Measurements from ENCODE around the gene LVRN. TPM values are rescaled to one million over a fixed set of nuclear protein-coding genes. Genes with fewer than 3 reads are reported as not detected.

LVRN gene
- total RNA-seq, 1 experiment from 2014 or later, result not detected

DNA sequence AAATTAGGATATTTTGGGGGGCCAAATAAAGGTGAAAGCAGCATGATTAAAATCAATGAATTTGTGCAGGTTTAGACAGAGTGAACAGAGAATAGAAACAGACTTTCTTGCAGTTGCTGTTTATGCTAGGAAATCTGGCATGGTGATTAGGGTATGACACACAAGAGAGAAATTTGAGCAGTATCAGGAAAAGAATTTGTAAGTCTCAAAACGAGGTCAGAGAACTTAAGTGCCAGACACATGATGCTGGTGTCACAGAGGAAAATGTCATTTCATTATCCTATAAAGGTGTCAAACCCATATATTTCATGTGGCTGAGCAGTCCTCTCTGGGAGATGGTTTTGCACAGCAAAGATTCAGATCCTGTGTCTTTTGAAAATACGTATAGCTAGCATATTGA, 15.7 kb downstream of the LVRN start:
- peak overlapping the region; percentile 41 for H3K4me2 ChIP-seq (ENCODE audit: low read length)
- H3K4me1 ChIP-seq (ENCODE audit: insufficient read depth, low read length), result peaks cover 14% of the 10 kb centered on the region; the same call in 1 of the 2 replicates
- TF ChIP-seq EZH2phosphoT487 (IDR thresholded peaks at IDR 0.05; ENCODE audit: borderline replicate concordance, low read length) (no peak), EZH2 (IDR thresholded peaks at IDR 0.05; ENCODE audit: low read length, unreplicated experiment) (no peak)
- TF ChIP-seq, protein P1, sequence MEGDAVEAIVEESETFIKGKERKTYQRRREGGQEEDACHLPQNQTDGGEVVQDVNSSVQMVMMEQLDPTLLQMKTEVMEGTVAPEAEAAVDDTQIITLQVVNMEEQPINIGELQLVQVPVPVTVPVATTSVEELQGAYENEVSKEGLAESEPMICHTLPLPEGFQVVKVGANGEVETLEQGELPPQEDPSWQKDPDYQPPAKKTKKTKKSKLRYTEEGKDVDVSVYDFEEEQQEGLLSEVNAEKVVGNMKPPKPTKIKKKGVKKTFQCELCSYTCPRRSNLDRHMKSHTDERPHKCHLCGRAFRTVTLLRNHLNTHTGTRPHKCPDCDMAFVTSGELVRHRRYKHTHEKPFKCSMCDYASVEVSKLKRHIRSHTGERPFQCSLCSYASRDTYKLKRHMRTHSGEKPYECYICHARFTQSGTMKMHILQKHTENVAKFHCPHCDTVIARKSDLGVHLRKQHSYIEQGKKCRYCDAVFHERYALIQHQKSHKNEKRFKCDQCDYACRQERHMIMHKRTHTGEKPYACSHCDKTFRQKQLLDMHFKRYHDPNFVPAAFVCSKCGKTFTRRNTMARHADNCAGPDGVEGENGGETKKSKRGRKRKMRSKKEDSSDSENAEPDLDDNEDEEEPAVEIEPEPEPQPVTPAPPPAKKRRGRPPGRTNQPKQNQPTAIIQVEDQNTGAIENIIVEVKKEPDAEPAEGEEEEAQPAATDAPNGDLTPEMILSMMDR (conservative IDR thresholded peaks at IDR 0.05; ENCODE audit: low read depth, low read length), result no peak
- peak; percentile 53 for DNase-seq
- peak; percentile 81 for ATAC-seq
- no peaks in the 10 kb centered on the region for H4K20me1 ChIP-seq (ENCODE audit: low read length)
- H3K27me3 ChIP-seq (ENCODE audit: low read length), result no peaks in the 10 kb centered on the region
- no peak overlapping the region for H3K4me3 ChIP-seq (ENCODE audit: low read length)
- no peak overlapping the region for H3K27ac ChIP-seq (ENCODE audit: low read length)
- no peak overlapping the region for H3K9ac ChIP-seq (ENCODE audit: low read length)
- no peak overlapping the region for H2AFZ ChIP-seq (ENCODE audit: low read length)
- H3K79me2 ChIP-seq (ENCODE audit: low read length), result no peaks in the 10 kb centered on the region
- BruUV-seq (replicated peaks), result no TSS peak
- ChIA-PET CTCF (interaction anchor here (0.7 kb wide), 1 partner anchor 24 kb away, joined by 4 read pairs; no protein-coding TSS in a partner anchor), POLR2A (ENCODE audit: unreplicated experiment) (no interaction called here)
- no peaks in the 10 kb centered on the region for H3K36me3 ChIP-seq (ENCODE audit: low read depth, low read length)
- no peaks in the 10 kb centered on the region for H3K9me3 ChIP-seq (ENCODE audit: low read length)
- no peaks in the 10 kb centered on the region for H3K9me2 ChIP-seq (replicated peaks; ENCODE audit: low read length)
- intact Hi-C loops (cut with micrococcal nuclease), result no loop called here
- H3F3A ChIP-seq (ENCODE audit: low read length, unreplicated experiment), result no peaks in the 10 kb centered on the region

DNA sequence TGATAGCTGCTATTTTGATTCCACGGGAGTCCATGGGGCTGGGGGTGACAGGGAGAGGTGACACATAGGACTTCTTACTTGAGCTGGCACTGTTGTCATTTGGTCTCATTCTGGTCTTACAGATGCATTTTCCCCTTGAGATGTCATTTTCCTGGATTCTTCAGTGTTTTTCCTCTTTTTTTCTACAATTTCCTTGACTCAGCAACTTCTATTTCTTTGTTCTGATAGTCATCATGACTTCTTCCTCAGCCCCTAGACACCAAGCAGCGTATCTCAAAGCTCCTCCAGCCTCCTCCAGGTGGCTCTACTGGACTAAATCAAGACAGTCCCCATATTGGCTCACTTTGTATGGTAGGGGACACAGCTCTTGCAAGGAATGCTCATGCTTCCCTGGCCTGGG, 16.5 kb downstream of the LVRN start:
- no peaks in the 10 kb centered on the region for H3K79me2 ChIP-seq (ENCODE audit: low read length)
- TF ChIP-seq EZH2 (IDR thresholded peaks at IDR 0.05; ENCODE audit: low read length, unreplicated experiment) (no peak), EZH2phosphoT487 (IDR thresholded peaks at IDR 0.05; ENCODE audit: borderline replicate concordance, low read length) (no peak)
- TF ChIP-seq, protein P1 (conservative IDR thresholded peaks at IDR 0.05; ENCODE audit: low read depth, low read length), result no peak
- BruUV-seq (replicated peaks), result no TSS peak
- no peak overlapping the region for H3K4me2 ChIP-seq (ENCODE audit: low read length)
- no peak overlapping the region for H3K9ac ChIP-seq (ENCODE audit: low read length)
- no peaks in the 10 kb centered on the region for H3K36me3 ChIP-seq (ENCODE audit: low read depth, low read length)
- H2AFZ ChIP-seq (ENCODE audit: low read length), result no peak overlapping the region
- ChIA-PET POLR2A (ENCODE audit: unreplicated experiment) (no interaction called here), CTCF (interaction anchor here (0.7 kb wide), 1 partner anchor 25 kb away, joined by 4 read pairs; no protein-coding TSS in a partner anchor)
- no peaks in the 10 kb centered on the region for H3K27me3 ChIP-seq (ENCODE audit: low read length)
- H3K27ac ChIP-seq (ENCODE audit: low read length), result no peak overlapping the region
- H4K20me1 ChIP-seq (ENCODE audit: low read length), result no peaks in the 10 kb centered on the region
- ATAC-seq (no peak), DNase-seq (no peak)
- peaks cover 14% of the 10 kb centered on the region; the same call in 1 of the 2 replicates for H3K4me1 ChIP-seq (ENCODE audit: insufficient read depth, low read length)
- H3K4me3 ChIP-seq (ENCODE audit: low read length), result no peak overlapping the region
- no peaks in the 10 kb centered on the region for H3K9me2 ChIP-seq (replicated peaks; ENCODE audit: low read length)
- no peaks in the 10 kb centered on the region for H3F3A ChIP-seq (ENCODE audit: low read length, unreplicated experiment)
- intact Hi-C loops (cut with micrococcal nuclease), result no loop called here
- H3K9me3 ChIP-seq (ENCODE audit: low read length), result no peaks in the 10 kb centered on the region

DNA sequence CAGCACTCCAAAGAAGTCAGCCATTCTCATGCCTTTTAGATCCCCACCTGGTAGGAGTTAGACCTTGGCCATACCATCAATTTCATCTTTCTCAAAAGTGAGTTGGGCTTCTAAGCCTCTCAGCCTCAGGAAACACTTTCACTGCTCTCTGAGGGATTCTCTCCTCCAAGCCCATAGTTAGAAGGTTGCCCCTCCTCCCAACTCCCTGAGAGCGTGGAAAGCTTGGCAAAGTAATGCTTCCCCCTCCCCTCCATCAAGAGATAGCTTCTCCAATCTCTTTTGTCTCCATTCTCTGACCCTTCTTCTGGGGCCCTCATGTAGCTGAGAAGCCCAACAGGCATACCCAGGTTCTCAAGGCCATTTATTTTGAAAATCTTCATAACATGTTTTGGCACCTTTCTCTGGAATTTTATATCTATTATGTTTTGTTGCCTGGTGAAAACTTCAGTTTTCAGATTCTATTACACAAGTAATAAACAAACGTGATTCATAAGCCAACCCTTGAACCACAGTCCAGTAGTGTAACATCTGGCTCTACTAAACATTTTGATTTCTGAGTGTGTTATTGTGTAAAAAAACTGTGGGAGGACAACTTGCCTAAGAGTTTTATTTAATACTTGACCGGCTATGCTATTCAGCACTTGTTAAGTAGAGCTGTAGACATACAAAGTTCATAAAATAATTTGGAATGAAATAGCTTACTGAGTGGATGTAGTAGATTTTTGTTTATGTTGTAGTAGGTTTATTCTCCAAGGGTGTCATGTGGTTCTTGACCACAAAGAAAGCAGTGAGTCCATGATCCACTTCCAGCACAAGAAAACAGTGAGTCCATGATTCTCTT, 17.1 kb downstream of the LVRN start:
- no peaks in the 10 kb centered on the region for H4K20me1 ChIP-seq (ENCODE audit: low read length)
- H3K4me1 ChIP-seq (ENCODE audit: insufficient read depth, low read length), result peaks cover 14% of the 10 kb centered on the region; the same call in 1 of the 2 replicates
- TF ChIP-seq EZH2 (IDR thresholded peaks at IDR 0.05; ENCODE audit: low read length, unreplicated experiment), result no peak
- TF ChIP-seq EZH2phosphoT487 (IDR thresholded peaks at IDR 0.05; ENCODE audit: borderline replicate concordance, low read length), result no peak
- TF ChIP-seq, protein P1 (conservative IDR thresholded peaks at IDR 0.05; ENCODE audit: low read depth, low read length), result no peak
- intact Hi-C loops (cut with micrococcal nuclease), result no loop called here
- CTCF ChIA-PET, result no interaction called here
- H3K9ac ChIP-seq (ENCODE audit: low read length), result no peak overlapping the region
- no peak for DNase-seq
- H3K27me3 ChIP-seq (ENCODE audit: low read length), result no peaks in the 10 kb centered on the region
- no peak overlapping the region for H3K4me2 ChIP-seq (ENCODE audit: low read length)
- no TSS peak for BruUV-seq (replicated peaks)
- POLR2A ChIA-PET (ENCODE audit: unreplicated experiment), result no interaction called here
- H3K27ac ChIP-seq (ENCODE audit: low read length), result no peak overlapping the region
- no peak overlapping the region for H2AFZ ChIP-seq (ENCODE audit: low read length)
- H3K79me2 ChIP-seq (ENCODE audit: low read length), result no peaks in the 10 kb centered on the region
- H3K9me3 ChIP-seq (ENCODE audit: low read length), result no peaks in the 10 kb centered on the region
- no peaks in the 10 kb centered on the region for H3K9me2 ChIP-seq (replicated peaks; ENCODE audit: low read length)
- no peak overlapping the region for H3K4me3 ChIP-seq (ENCODE audit: low read length)
- H3F3A ChIP-seq (ENCODE audit: low read length, unreplicated experiment), result no peaks in the 10 kb centered on the region
- ATAC-seq, result no peak
- no peaks in the 10 kb centered on the region for H3K36me3 ChIP-seq (ENCODE audit: low read depth, low read length)
